Measurements from ENCODE around the gene KRT36.

The KRT36 gene

GRCh38 chr17:41500131-41500911 is 10.6 kb upstream of the KRT36 start:
- DNase-seq (ENCODE audit: low read depth in 2 of 2): no peak

GRCh38 chr17:41499714-41500113 is 10.0 kb upstream of the KRT36 start:
- no peak for DNase-seq (ENCODE audit: low read depth in 2 of 2)

GRCh38 chr17:41498276-41498675 is 8.6 kb upstream of the KRT36 start:
- DNase-seq (ENCODE audit: low read depth in 2 of 2): no peak

- peak in 1 of 2 donors; percentile 33 for DNase-seq (ENCODE audit: low read depth in 2 of 2)
Observed at GRCh38 chr17:41496803-41497484, 7.2 kb upstream of the KRT36 start.

GRCh38 chr17:41494524-41494923 is 4.8 kb upstream of the KRT36 start:
- DNase-seq (ENCODE audit: low read depth in 2 of 2): no peak

- no peak for DNase-seq (ENCODE audit: low read depth in 2 of 2)
Observed at GRCh38 chr17:41492771-41493170, 3.1 kb upstream of the KRT36 start.

GRCh38 chr17:41492351-41492750 is 2.6 kb upstream of the KRT36 start:
- DNase-seq (ENCODE audit: low read depth in 2 of 2): no peak

GRCh38 chr17:41491476-41491875 is 1.8 kb upstream of the KRT36 start:
- DNase-seq (ENCODE audit: low read depth in 2 of 2): no peak

- DNase-seq (ENCODE audit: low read depth in 2 of 2): no peak
Observed at GRCh38 chr17:41490000-41490990, 585 bp upstream of the KRT36 start.

- DNase-seq (ENCODE audit: low read depth in 2 of 2): no peak
Observed at GRCh38 chr17:41486809-41487530, 2.7 kb downstream of the KRT36 start.

GRCh38 chr17:41486316-41486715 is 3.4 kb downstream of the KRT36 start:
- DNase-seq (ENCODE audit: low read depth in 2 of 2): no peak

- DNase-seq (ENCODE audit: low read depth in 2 of 2): no peak
Observed at GRCh38 chr17:41484920-41485904, 4.5 kb downstream of the KRT36 start.

GRCh38 chr17:41483991-41484826 is 5.5 kb downstream of the KRT36 start:
- no peak for DNase-seq (ENCODE audit: low read depth in 2 of 2)

GRCh38 chr17:41483531-41483930 is 6.2 kb downstream of the KRT36 start:
- no peak for DNase-seq (ENCODE audit: low read depth in 2 of 2)

- DNase-seq (ENCODE audit: low read depth in 2 of 2): no peak
Observed at GRCh38 chr17:41481036-41481435, 8.7 kb downstream of the KRT36 start, which contains the start of gene KRT35. TSS of gene KRT35 (minus strand) at chr17:41481151. CDS start at chr17:41481097, 54 bp downstream.

- DNase-seq (ENCODE audit: low read depth in 2 of 2): no peak
Observed at GRCh38 chr17:41480581-41480980, 9.1 kb downstream of the KRT36 start.

- no peak for DNase-seq (ENCODE audit: low read depth in 2 of 2)
Observed at GRCh38 chr17:41480136-41480535, 9.6 kb downstream of the KRT36 start.

- no peak for DNase-seq (ENCODE audit: low read depth in 2 of 2)
Observed at GRCh38 chr17:41478237-41478636, 11.5 kb downstream of the KRT36 start.

All from stimulated activated CD8-positive, alpha-beta memory T cell treated with anti-CD3 and anti-CD28 coated beads, Interleukin-7, amount 100 ng/mL, for 4 hours (primary cell).